ENCODE measurements around the gene NDUFB6. TPM values are rescaled to one million over a fixed set of nuclear protein-coding genes. Genes with fewer than 3 reads are reported as not detected.

NDUFB6 gene
- polyA plus RNA-seq, 1 donor from 2014 or later, result 148 TPM

- Histone ChIP-seq H3K9me3 (ENCODE audit: low read length) (no peaks in the 10 kb centered on the region), H3K4me3 (ENCODE audit: low read length) (no peak overlapping the region), H3K27ac (ENCODE audit: low read length) (no peak overlapping the region), H3K79me2 (replicated peaks; ENCODE audit: insufficient read depth, low read length) (no peaks in the 10 kb centered on the region), H3K9me2 (ENCODE audit: insufficient read depth, low read length) (no peaks in the 10 kb centered on the region), H3K9ac (ENCODE audit: low read length) (no peak overlapping the region), H4K20me1 (ENCODE audit: insufficient read depth) (no peaks in the 10 kb centered on the region), H2AFZ (ENCODE audit: low read depth, low read length) (no peak overlapping the region), H3K27me3 (ENCODE audit: insufficient read depth, low read depth, low read length) (no peaks in the 10 kb centered on the region), H3F3A (ENCODE audit: insufficient read depth, low read length, poor library complexity, severe bottlenecking) (no peaks in the 10 kb centered on the region), H3K36me3 (ENCODE audit: insufficient read depth, low read length) (no peaks in the 10 kb centered on the region), H3K4me2 (ENCODE audit: low read length) (no peak overlapping the region)
- TF ChIP-seq CTCF (IDR thresholded peaks at IDR 0.05; ENCODE audit: poor library complexity, severe bottlenecking), result no peak
- TF ChIP-seq MXI1 (conservative IDR thresholded peaks at IDR 0.05; ENCODE audit: poor library complexity, severe bottlenecking), result no peak
- TF ChIP-seq EP300 (conservative IDR thresholded peaks at IDR 0.05; ENCODE audit: poor library complexity, severe bottlenecking), result no peak
- TF ChIP-seq RAD21 (conservative IDR thresholded peaks at IDR 0.05), result no peak
- no peak for TF ChIP-seq POLR2AphosphoS5 (IDR thresholded peaks at IDR 0.05)
- no peak for TF ChIP-seq TAF1 (IDR thresholded peaks at IDR 0.05; ENCODE audit: low read depth)
- no peak for TF ChIP-seq EZH2 (IDR thresholded peaks at IDR 0.05; ENCODE audit: borderline replicate concordance, insufficient read depth, low read length, poor library complexity, severe bottlenecking)
- TF ChIP-seq SMC3 (conservative IDR thresholded peaks at IDR 0.05; ENCODE audit: poor library complexity), result no peak
- TF ChIP-seq REST (IDR thresholded peaks at IDR 0.05; ENCODE audit: borderline replicate concordance), result no peak
These were observed 11.8 kb upstream of the NDUFB6 start for GRCh38 chr9:32584784-32585183.

- Histone ChIP-seq H3K4me3 (ENCODE audit: low read length) (no peak overlapping the region), H3K9me3 (ENCODE audit: low read length) (no peaks in the 10 kb centered on the region), H3K27ac (ENCODE audit: low read length) (no peak overlapping the region), H2AFZ (ENCODE audit: low read depth, low read length) (no peak overlapping the region), H4K20me1 (ENCODE audit: insufficient read depth) (no peaks in the 10 kb centered on the region), H3K9ac (ENCODE audit: low read length) (no peak overlapping the region), H3F3A (ENCODE audit: insufficient read depth, low read length, poor library complexity, severe bottlenecking) (no peaks in the 10 kb centered on the region), H3K79me2 (replicated peaks; ENCODE audit: insufficient read depth, low read length) (no peaks in the 10 kb centered on the region), H3K4me2 (ENCODE audit: low read length) (no peak overlapping the region), H3K9me2 (ENCODE audit: insufficient read depth, low read length) (no peaks in the 10 kb centered on the region), H3K36me3 (ENCODE audit: insufficient read depth, low read length) (no peaks in the 10 kb centered on the region), H3K27me3 (ENCODE audit: insufficient read depth, low read depth, low read length) (no peaks in the 10 kb centered on the region)
- no peak for TF ChIP-seq EZH2 (IDR thresholded peaks at IDR 0.05; ENCODE audit: borderline replicate concordance, insufficient read depth, low read length, poor library complexity, severe bottlenecking)
- no peak for TF ChIP-seq EP300 (conservative IDR thresholded peaks at IDR 0.05; ENCODE audit: poor library complexity, severe bottlenecking)
- peak; percentile 85 for TF ChIP-seq SMC3 (conservative IDR thresholded peaks at IDR 0.05; ENCODE audit: poor library complexity)
- TF ChIP-seq CTCF (IDR thresholded peaks at IDR 0.05; ENCODE audit: poor library complexity, severe bottlenecking), result peak; percentile 77
- TF ChIP-seq RAD21 (conservative IDR thresholded peaks at IDR 0.05), result peak; percentile 75
- TF ChIP-seq POLR2AphosphoS5 (IDR thresholded peaks at IDR 0.05), result no peak
- TF ChIP-seq REST (IDR thresholded peaks at IDR 0.05; ENCODE audit: borderline replicate concordance), result no peak
- TF ChIP-seq MXI1 (conservative IDR thresholded peaks at IDR 0.05; ENCODE audit: poor library complexity, severe bottlenecking), result no peak
- TF ChIP-seq TAF1 (IDR thresholded peaks at IDR 0.05; ENCODE audit: low read depth), result no peak
These were observed 8.7 kb upstream of the NDUFB6 start for GRCh38 chr9:32581512-32582143.
